ENCODE measurements around the gene SCYGR3. TPM values are rescaled to one million over a fixed set of nuclear protein-coding genes. Genes with fewer than 3 reads are reported as not detected.

The SCYGR3 gene
- total and polyA plus RNA-seq, 2 donors (not counting 1 experiment from before 2014, with no cell fraction given): not detected

DNA sequence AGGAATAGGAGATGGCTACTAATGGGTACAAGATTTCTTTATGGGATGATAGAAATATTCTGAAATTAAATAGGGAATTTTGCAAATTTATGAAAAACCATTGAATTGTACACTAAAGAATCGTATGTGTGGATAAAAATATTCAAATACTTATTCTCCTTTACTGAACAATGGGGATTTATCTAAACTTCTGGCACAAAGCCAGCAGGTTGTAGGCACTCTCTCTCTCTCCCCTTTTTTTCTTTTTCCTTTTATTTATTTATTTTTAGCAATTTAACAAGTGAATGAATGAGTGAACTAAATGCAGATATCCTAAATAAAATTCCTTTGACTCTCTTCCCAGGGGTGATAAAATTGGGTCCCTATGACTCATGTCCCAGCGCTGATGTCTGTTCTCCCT lies 37.8 kb downstream of the SCYGR3 start:
- no peak overlapping the region for H3K27ac ChIP-seq (ENCODE audit: low read length in 2 of 2)
- no peaks in the 10 kb centered on the region for H3K79me2 ChIP-seq (ENCODE audit: control insufficient read depth, insufficient read depth, low read length)
- TF ChIP-seq EZH2 (IDR thresholded peaks at IDR 0.05; ENCODE audit: borderline replicate concordance, insufficient read depth, low read depth, low read length, poor library complexity, severe bottlenecking): no peak
- TF ChIP-seq, protein P1, sequence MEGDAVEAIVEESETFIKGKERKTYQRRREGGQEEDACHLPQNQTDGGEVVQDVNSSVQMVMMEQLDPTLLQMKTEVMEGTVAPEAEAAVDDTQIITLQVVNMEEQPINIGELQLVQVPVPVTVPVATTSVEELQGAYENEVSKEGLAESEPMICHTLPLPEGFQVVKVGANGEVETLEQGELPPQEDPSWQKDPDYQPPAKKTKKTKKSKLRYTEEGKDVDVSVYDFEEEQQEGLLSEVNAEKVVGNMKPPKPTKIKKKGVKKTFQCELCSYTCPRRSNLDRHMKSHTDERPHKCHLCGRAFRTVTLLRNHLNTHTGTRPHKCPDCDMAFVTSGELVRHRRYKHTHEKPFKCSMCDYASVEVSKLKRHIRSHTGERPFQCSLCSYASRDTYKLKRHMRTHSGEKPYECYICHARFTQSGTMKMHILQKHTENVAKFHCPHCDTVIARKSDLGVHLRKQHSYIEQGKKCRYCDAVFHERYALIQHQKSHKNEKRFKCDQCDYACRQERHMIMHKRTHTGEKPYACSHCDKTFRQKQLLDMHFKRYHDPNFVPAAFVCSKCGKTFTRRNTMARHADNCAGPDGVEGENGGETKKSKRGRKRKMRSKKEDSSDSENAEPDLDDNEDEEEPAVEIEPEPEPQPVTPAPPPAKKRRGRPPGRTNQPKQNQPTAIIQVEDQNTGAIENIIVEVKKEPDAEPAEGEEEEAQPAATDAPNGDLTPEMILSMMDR (IDR thresholded peaks at IDR 0.05): no peak

DNA sequence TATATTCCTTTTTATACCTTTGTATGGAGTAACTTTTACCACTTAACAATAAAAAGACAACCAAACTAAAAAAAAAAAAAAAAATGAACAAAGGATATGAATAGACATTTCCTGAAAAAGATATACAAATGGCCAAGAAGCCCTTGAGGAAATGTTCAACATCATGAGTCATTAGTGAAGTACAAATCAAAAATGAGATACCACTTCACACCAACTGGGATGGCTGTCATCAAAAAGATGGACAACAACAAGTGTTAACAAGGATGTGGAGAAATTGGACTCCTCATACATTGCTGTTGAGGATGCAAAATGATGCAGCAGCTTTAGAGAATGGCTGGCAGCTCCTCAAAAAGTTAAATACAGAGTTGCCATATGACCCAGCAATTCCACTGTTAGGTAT lies 38.5 kb downstream of the SCYGR3 start:
- no peak for TF ChIP-seq EZH2 (IDR thresholded peaks at IDR 0.05; ENCODE audit: borderline replicate concordance, insufficient read depth, low read depth, low read length, poor library complexity, severe bottlenecking)
- TF ChIP-seq, protein P1 (IDR thresholded peaks at IDR 0.05): no peak
- H3K27me3 ChIP-seq (replicated peaks in 1 of 4; ENCODE audit: control extremely low read depth in 1 of 4, control insufficient read depth in 3 of 4, insufficient read depth in 4 of 4, low read length in 3 of 4): peaks cover 0 to 3% (median 0%) of the 10 kb centered on the region in 4 experiments
- H2AFZ ChIP-seq (ENCODE audit: insufficient read depth, low read depth, low read length, poor library complexity, severe bottlenecking): no peak overlapping the region
- intact Hi-C loops (cut with micrococcal nuclease): no loop called here
- ATAC-seq (ENCODE audit: low read depth): no peak
- Mint-ChIP-seq H3K27ac (no peak overlapping the region), H3K4me3 (no peak overlapping the region), H3K27me3 (peaks cover 22% of the 10 kb centered on the region), H3K4me1 (no peaks in the 10 kb centered on the region), H3K9me3 (ENCODE audit: insufficient read depth) (no peaks in the 10 kb centered on the region)
- no peaks in the 10 kb centered on the region for H3K9me3 ChIP-seq (ENCODE audit: control extremely low read depth in 1 of 3, control insufficient read depth in 2 of 3, insufficient read depth in 1 of 3, low read length in 2 of 3)
- no peak overlapping the region for H3K9ac ChIP-seq (ENCODE audit: low read length)
- H3K79me2 ChIP-seq (ENCODE audit: control insufficient read depth, insufficient read depth, low read length): no peaks in the 10 kb centered on the region
- no peaks in the 10 kb centered on the region for H4K20me1 ChIP-seq (ENCODE audit: control insufficient read depth, insufficient read depth, low read length, poor library complexity, severe bottlenecking)
- no peaks in the 10 kb centered on the region for H3K4me1 ChIP-seq (ENCODE audit: control insufficient read depth in 2 of 2, insufficient read depth in 2 of 2, low read length in 2 of 2)
- H3K4me2 ChIP-seq (replicated peaks; ENCODE audit: low read depth, low read length, poor library complexity, severe bottlenecking): no peak overlapping the region
- no peak overlapping the region for H3K27ac ChIP-seq (ENCODE audit: low read length in 2 of 2)
- no peaks in the 10 kb centered on the region for H3K36me3 ChIP-seq (replicated peaks in 1 of 2; ENCODE audit: control extremely low read depth in 1 of 2, control insufficient read depth in 1 of 2, extremely low read depth in 1 of 2, insufficient read depth in 2 of 2, low read length in 1 of 2)
- POLR2A ChIA-PET: no interaction called here
- CTCF ChIA-PET: no interaction called here
- DNase-seq: no peak
- H3K4me3 ChIP-seq (ENCODE audit: control extremely low read depth in 1 of 5, extremely low read depth in 1 of 5, insufficient read depth in 1 of 5, low read depth in 2 of 5, low read length in 4 of 5): no peak overlapping the region

More for the DNA sequence above, 37.8 kb downstream of the SCYGR3 start:
- Mint-ChIP-seq H3K27me3 (peaks cover 26% of the 10 kb centered on the region), H3K4me1 (no peaks in the 10 kb centered on the region), H3K4me3 (no peak overlapping the region), H3K9me3 (ENCODE audit: insufficient read depth) (no peaks in the 10 kb centered on the region), H3K27ac (no peak overlapping the region)
- Histone ChIP-seq H3K4me3 (ENCODE audit: control extremely low read depth in 1 of 5, extremely low read depth in 1 of 5, insufficient read depth in 1 of 5, low read depth in 2 of 5, low read length in 4 of 5) (no peak overlapping the region), H3K27me3 (replicated peaks in 1 of 4; ENCODE audit: control extremely low read depth in 1 of 4, control insufficient read depth in 3 of 4, insufficient read depth in 4 of 4, low read length in 3 of 4) (peaks cover 0 to 3% (median 0%) of the 10 kb centered on the region in 4 experiments), H3K9ac (ENCODE audit: low read length) (no peak overlapping the region), H3K36me3 (replicated peaks in 1 of 2; ENCODE audit: control extremely low read depth in 1 of 2, control insufficient read depth in 1 of 2, extremely low read depth in 1 of 2, insufficient read depth in 2 of 2, low read length in 1 of 2) (no peaks in the 10 kb centered on the region), H3K4me2 (replicated peaks; ENCODE audit: low read depth, low read length, poor library complexity, severe bottlenecking) (no peak overlapping the region), H3K9me3 (ENCODE audit: control extremely low read depth in 1 of 3, control insufficient read depth in 2 of 3, insufficient read depth in 1 of 3, low read length in 2 of 3) (peaks cover 0 to 2% (median 0%) of the 10 kb centered on the region in 3 donors), H3K4me1 (ENCODE audit: control insufficient read depth in 2 of 2, insufficient read depth in 2 of 2, low read length in 2 of 2) (no peaks in the 10 kb centered on the region), H4K20me1 (ENCODE audit: control insufficient read depth, insufficient read depth, low read length, poor library complexity, severe bottlenecking) (no peaks in the 10 kb centered on the region), H2AFZ (ENCODE audit: insufficient read depth, low read depth, low read length, poor library complexity, severe bottlenecking) (no peak overlapping the region)
- intact Hi-C loops (cut with micrococcal nuclease): no loop called here
- WGBS (ENCODE audit: insufficient coverage): no CpG with 5 or more reads among the region's 2 CpGs
- CTCF ChIA-PET: no interaction called here
- POLR2A ChIA-PET: no interaction called here
- DNase-seq: no peak
- no peak for ATAC-seq (ENCODE audit: low read depth)

Data from B cell (primary cell).